Activated B cell treated with CpG ODN at 0.5 μM for 24 hours (primary cell): ENCODE data around the gene CACNA1I. TPM values are rescaled to one million over a fixed set of nuclear protein-coding genes. Genes with fewer than 3 reads are reported as not detected.

Source experiments
- ATAC-seq: fragments of 200-7000 bp; cut with Tn5 transposase; one replicate; pipeline ENCODE4 v1.10.0; 2021; ENCODE audit warnings: low read depth, mild to moderate bottlenecking, moderate library complexity
- CTCF ChIA-PET: fragments of 350-600 bp; sonication (Branson Sonifier 250); formaldehyde crosslinking; loops from one replicate; lab custom pipeline; 2021; ENCODE audit warnings: antibody characterized with exemption; lab: Charles Lee
- POLR2A ChIA-PET: fragments of 350-600 bp; sonication (Branson Sonifier 250); formaldehyde crosslinking; loops from one replicate; lab custom pipeline; 2021; ENCODE audit warnings: antibody characterized with exemption; lab: Charles Lee
- DNase-seq: peaks from one replicate; pipeline ENCODE4 v3.0.0; 2022
- H3K27ac Mint-ChIP-seq: one replicate; pipeline ENCODE4 v1.8.0; 2020; ENCODE audit warnings: mixed read lengths
- H3K27me3 Mint-ChIP-seq: one replicate; pipeline ENCODE4 v1.8.0; 2021; ENCODE audit warnings: mixed read lengths
- H3K36me3 Mint-ChIP-seq: one replicate; pipeline ENCODE4 v1.8.0; 2021; ENCODE audit warnings: low read depth, mixed read lengths
- H3K4me1 Mint-ChIP-seq: one replicate; pipeline ENCODE4 v1.8.0; 2021; ENCODE audit warnings: mixed read lengths
- H3K4me3 Mint-ChIP-seq: one replicate; pipeline ENCODE4 v1.8.0; 2020; ENCODE audit warnings: mild to moderate bottlenecking, mixed read lengths
- H3K9me3 Mint-ChIP-seq: one replicate; pipeline ENCODE4 v1.8.0; 2020; ENCODE audit warnings: mixed read lengths
- intact Hi-C: fragments of 100-400 bp; cut with micrococcal nuclease; formaldehyde crosslinking; loops from one replicate; pipeline ENCODE4 v1.15.1; 2024
- total RNA-seq: library from RNA; stranded (reverse); gene quantifications from 2 replicates; pipeline ENCODE4 v1.2.3, GENCODE V29; 2022
- TF ChIP-seq, protein P1 (sequence below): fragments of 200-600 bp; IDR thresholded peaks from one replicate; pipeline ENCODE4 v1.8.0; 2022; ENCODE audit warnings: antibody characterized with exemption, mild to moderate bottlenecking

Gene CACNA1I
- total RNA-seq, 1 donor from 2014 or later: not detected

- ChIA-PET CTCF (no interaction called here), POLR2A (interaction anchor here (0.5 to 1.2 kb wide), 3 partner anchors 78 to 443 kb away, joined by 3 to 4 read pairs (median 3); no protein-coding TSS in a partner anchor)
- peaks cover 34% of the 10 kb centered on the region for H3K4me1 Mint-ChIP-seq
- H3K27ac Mint-ChIP-seq: peak overlapping the region; percentile 85
- TF ChIP-seq, protein P1, sequence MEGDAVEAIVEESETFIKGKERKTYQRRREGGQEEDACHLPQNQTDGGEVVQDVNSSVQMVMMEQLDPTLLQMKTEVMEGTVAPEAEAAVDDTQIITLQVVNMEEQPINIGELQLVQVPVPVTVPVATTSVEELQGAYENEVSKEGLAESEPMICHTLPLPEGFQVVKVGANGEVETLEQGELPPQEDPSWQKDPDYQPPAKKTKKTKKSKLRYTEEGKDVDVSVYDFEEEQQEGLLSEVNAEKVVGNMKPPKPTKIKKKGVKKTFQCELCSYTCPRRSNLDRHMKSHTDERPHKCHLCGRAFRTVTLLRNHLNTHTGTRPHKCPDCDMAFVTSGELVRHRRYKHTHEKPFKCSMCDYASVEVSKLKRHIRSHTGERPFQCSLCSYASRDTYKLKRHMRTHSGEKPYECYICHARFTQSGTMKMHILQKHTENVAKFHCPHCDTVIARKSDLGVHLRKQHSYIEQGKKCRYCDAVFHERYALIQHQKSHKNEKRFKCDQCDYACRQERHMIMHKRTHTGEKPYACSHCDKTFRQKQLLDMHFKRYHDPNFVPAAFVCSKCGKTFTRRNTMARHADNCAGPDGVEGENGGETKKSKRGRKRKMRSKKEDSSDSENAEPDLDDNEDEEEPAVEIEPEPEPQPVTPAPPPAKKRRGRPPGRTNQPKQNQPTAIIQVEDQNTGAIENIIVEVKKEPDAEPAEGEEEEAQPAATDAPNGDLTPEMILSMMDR: no peak
- ATAC-seq (peak; percentile 59), DNase-seq (peak; percentile 32)
- no peaks in the 10 kb centered on the region for H3K36me3 Mint-ChIP-seq
- intact Hi-C loops: no loop called here
- H3K9me3 Mint-ChIP-seq: no peaks in the 10 kb centered on the region
- H3K4me3 Mint-ChIP-seq: peak overlapping the region; percentile 53
- peaks cover 20% of the 10 kb centered on the region for H3K27me3 Mint-ChIP-seq
Observed at GRCh38 chr22:39601180-39601535, 30.6 kb downstream of the CACNA1I start.

DNA sequence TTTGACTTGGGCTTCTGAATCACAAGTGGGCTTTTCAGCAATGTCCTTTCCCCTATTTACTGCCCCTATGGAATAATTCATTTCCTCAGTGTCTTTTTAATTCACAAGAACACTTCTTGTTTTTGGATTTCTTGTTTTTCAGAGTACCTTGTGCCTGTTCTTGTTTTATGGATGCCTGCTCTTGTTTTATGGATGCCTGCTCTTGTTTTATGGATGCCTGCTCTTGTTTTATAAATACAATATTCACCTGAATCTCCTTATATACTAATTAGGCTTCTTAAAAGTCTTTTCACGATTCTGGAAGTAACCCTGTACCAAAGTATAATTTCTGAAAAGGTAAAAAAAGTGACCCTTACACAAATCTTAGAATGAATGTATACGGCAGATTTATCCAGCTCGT is 32.8 kb downstream of the CACNA1I start:
- no peaks in the 10 kb centered on the region for H3K36me3 Mint-ChIP-seq
- H3K4me1 Mint-ChIP-seq: peaks cover 28% of the 10 kb centered on the region
- H3K27me3 Mint-ChIP-seq: peaks cover 18% of the 10 kb centered on the region
- intact Hi-C loops: no loop called here
- TF ChIP-seq, protein P1: no peak
- DNase-seq: no peak
- ChIA-PET CTCF (no interaction called here), POLR2A (no interaction called here)
- no peak overlapping the region for H3K4me3 Mint-ChIP-seq
- H3K27ac Mint-ChIP-seq: no peak overlapping the region
- no peaks in the 10 kb centered on the region for H3K9me3 Mint-ChIP-seq
- ATAC-seq: no peak

- Mint-ChIP-seq H3K4me3 (no peak overlapping the region), H3K4me1 (no peaks in the 10 kb centered on the region), H3K27me3 (peaks cover 27% of the 10 kb centered on the region), H3K9me3 (peaks cover 2% of the 10 kb centered on the region), H3K27ac (no peak overlapping the region), H3K36me3 (no peaks in the 10 kb centered on the region)
- TF ChIP-seq, protein P1: no peak
- ATAC-seq (no peak), DNase-seq (no peak)
- POLR2A ChIA-PET: no interaction called here
- CTCF ChIA-PET: no interaction called here
- intact Hi-C loops: no loop called here
Observed at GRCh38 chr22:39610246-39610645, 39.7 kb downstream of the CACNA1I start.

- Mint-ChIP-seq H3K4me3 (no peak overlapping the region), H3K4me1 (no peaks in the 10 kb centered on the region), H3K27ac (no peak overlapping the region), H3K9me3 (peaks cover 2% of the 10 kb centered on the region), H3K36me3 (no peaks in the 10 kb centered on the region), H3K27me3 (peaks cover 27% of the 10 kb centered on the region)
- ATAC-seq (no peak), DNase-seq (no peak)
- intact Hi-C loops: no loop called here
- TF ChIP-seq, protein P1: no peak
- ChIA-PET CTCF (no interaction called here), POLR2A (no interaction called here)
Observed at GRCh38 chr22:39610766-39611165, 40.2 kb downstream of the CACNA1I start.

DNA sequence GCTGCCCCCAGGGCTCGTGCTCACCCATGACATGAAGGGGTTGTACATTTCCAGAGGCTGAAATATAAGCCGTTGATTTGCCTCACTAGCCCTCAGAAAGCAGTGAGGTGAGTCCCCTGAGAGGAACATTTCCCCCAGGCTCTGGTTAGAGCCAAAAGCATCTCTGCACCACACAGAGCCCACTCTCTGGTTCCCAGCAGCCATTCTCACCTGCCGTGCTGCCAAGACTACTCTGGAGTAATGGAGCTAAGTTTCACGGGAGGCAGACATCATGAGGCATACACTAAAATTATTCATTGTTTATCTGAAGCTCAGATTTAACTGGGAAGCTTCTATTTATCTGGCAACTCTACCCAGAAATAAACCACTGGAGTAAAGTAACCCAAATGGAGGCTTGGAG is 40.8 kb downstream of the CACNA1I start:
- Mint-ChIP-seq H3K4me1 (no peaks in the 10 kb centered on the region), H3K27ac (no peak overlapping the region), H3K4me3 (no peak overlapping the region), H3K9me3 (peaks cover 2% of the 10 kb centered on the region), H3K36me3 (no peaks in the 10 kb centered on the region), H3K27me3 (peaks cover 30% of the 10 kb centered on the region)
- TF ChIP-seq, protein P1: no peak
- CTCF ChIA-PET: no interaction called here
- DNase-seq (no peak), ATAC-seq (no peak)
- intact Hi-C loops: no loop called here
- POLR2A ChIA-PET: no interaction called here
